Measurements from ENCODE around the gene SPRED2.
A peak's percentile ranks its signal among the peaks of the same experiment; 100 is the strongest.

SPRED2 gene

DNA sequence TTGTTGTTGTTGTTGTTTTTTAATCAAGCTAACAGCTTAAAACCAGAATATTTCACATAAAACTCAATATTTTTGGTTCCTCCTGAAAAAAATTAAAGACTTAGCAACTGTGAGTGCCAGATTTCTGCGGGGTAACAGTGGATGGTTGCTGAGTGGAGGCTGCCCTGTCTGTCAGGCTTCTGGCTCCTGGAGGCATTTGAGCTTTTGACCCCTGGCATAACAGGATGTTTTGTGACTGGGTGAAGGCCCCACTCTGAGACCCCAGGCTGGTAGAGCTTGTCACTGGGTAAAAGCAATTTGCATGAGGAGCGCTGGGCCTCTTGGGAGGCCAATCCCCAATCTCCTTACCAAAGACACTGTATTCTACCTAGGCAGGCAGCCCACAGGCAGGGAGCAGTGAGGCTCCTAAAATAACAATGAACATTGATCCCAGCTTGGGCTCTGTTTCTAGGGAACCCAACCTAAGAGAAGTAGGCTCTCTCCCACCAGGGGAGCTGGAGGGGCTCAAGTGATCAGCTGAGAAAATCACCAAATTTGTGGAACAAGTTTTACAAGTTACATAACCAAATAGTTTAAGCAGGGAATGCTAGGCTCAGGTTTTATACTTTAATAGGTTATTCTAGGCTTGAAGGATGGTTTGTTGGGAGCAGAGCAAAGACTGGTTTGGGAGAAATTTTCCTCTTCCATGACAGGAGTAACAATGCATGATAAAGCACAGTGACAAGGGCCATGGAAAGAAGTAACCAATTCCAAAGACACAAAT, 5.9 kb upstream of the SPRED2 start:
- no peak for DNase-seq

DNA sequence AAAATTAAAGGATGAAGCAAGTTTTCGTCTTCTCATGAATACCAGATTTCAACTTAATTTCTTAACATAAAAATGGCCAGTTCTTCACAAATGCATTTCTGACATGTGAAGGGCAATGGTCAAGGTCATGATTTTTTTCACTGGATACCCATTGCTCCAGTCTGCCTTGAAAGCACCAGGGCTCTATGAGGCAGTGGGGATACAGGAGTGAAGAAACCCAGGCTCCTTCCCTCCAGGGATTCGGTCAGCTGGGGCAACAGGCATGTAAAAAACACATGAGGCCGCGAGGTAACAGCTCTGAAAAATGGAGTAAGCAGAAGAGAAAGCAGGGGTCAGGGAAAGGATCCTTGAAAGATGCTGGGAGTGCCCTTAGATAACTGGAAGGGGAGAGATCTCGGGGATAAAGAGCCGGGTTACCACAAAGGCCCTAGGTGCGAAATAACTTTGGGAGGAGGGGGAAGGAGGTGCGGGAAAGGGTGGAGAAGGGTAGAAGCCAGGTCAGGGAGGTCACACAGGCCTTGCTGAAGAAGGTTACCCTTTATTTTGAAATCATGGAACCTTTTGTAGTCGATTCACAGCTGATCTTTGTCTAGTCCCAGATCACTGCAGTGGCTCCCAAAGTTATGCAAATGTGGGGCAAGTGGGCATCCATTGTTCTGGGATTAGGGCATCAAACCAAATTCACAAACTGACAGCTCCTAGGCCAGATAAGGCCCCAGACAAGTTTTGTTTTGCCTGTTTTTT, 5.2 kb upstream of the SPRED2 start:
- DNase-seq = no peak

DNA sequence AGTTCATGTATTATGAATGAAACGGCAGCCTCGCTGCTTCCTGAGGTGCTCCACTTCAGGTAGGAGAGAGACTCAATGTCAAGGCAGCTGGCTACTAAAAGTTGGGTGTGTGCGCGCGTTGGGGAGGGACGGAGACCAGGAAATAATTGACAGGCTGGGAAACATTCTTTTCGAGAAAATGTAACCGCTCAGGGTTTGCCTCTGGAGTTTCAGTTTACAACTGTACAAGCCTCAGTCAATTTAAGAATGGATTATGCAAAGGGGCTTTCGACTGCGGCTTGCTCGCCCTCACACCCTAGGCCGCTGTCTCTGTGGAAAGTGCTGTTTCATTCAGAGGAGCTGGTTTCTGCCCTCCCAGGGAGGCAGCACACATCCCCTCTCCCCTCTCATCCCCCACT, 4.4 kb upstream of the SPRED2 start:
- peak; percentile 37 for DNase-seq

DNA sequence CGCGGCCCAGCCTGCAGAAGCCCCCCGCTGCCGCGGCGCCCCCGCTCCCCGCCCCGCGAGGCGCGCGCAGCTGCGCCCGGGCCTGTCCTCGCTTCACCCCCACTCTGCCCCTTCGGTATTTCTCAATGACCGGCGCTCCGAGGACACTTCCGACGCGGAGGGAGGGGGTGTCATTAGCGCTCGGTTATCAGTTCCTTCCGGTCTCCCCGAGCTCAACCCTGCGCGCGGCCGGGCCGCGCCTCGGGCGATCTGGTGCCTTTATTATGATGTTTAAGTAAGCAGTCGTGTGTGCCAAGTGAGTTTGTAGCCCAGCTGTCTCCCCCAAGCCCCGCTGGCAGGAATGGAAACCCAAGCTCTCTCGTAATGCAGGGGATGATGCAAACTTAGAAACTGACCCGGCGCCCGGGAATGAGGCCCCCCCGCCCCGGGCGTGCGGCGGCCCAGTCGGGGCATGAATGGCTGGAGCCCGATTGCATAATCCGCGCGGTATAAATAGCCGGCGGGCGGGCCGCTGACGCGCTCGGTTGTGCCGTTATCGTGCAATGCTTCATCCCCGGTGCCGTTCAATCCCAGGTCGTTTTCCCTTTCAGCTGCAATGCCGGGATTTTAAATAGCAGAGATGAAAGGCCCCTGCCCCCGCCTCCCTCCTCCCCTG, 3.9 kb upstream of the SPRED2 start:
- peak; percentile 73 for DNase-seq

DNA sequence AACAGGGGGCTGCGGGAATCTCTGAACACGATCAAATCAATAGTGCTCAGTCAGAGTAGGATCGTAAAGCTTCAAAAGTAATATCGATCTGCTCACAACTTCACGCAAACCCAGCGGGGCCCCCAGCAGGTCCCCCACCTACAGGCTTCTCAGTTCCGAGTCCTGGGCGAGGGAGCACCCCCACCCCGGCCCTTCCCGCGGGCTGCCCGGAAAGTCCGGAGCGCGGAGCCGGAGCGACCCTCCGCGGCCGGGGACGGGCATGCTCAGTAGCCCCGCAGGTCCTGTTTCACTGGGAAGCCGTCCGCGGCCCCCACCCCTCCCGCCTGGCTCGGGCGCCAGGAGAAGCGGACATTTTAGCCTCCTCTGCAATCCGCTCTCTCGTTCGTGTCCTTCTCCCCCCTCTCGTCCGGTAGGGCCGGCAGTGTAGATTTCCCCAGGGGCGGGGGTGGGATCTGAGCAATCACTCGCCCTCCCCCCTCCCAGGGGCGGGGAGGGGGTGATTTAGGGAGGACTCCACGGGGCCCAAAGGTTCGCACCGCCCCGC, 3.3 kb upstream of the SPRED2 start:
- DNase-seq = peak; percentile 84

DNA sequence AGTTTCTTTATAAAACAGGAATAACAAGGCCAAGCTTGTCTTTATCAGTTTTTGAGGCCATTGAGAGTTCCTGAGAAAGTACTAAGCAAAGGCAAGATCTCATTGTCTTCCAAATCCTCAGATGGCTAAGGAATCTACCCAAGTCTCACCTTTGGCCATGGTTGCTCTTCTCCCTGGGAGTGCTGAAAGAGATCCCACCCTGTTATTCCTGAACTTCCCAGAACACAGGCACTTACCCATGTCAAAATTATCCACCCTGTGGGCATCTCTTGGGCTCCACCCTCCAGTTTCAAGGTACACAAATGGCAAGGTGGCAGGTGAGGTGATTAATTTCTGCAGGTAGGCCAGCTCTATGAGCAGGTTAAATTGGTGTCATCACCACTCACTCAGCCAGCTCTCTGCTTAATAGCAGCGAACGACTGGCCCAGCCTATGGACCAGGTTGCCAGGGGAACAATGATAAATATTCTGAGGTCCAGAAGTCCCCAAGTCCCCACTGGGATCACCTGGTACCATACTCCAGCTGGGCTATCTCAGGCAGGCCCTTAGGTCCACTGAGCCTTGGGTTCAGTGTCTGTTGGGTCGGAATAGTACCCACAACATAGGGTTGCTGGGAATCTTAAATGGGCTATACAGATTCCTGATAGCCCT, 2.3 kb upstream of the SPRED2 start:
- no peak for DNase-seq

DNA sequence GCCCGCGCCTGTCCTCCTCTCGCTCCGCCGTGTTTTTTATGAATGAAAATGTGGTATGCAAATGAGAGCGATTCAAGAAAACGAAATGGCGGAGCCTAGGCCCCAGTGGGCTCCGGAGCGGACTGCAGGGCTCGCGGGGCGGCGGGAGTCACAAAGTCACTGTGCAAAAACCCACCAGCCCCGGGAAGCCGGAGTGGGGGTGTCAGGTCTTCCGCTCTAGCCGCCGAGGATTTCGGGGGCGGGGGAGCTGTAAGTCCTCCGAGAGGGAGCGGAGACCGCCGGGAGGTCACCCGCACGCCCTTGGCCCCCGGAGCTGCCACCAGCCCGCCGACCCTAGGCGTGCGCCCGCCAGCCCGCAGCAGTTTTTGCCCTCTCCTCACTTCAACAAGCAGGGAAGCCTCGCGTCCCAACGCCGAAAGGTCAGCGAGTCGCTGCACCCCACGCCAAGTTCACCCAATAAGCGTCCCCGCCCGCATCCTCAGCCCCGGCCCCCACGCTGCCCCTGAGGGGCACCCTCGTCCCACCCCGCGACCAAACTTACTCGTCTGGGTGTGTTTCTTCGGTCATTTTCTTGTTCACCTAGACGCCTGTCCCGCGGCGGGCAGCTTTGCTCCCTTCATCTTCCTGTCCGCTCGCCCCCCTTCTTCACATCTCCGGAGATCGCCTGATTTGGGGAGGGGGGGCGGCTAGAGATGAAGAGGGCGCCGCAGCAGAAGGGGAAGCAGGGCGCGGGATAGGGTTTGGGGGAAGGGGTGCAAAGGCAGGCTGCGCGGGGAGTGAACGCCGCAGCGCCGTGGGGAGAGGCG, 775 bp downstream of the SPRED2 start:
- peak; percentile 64 for DNase-seq

DNA sequence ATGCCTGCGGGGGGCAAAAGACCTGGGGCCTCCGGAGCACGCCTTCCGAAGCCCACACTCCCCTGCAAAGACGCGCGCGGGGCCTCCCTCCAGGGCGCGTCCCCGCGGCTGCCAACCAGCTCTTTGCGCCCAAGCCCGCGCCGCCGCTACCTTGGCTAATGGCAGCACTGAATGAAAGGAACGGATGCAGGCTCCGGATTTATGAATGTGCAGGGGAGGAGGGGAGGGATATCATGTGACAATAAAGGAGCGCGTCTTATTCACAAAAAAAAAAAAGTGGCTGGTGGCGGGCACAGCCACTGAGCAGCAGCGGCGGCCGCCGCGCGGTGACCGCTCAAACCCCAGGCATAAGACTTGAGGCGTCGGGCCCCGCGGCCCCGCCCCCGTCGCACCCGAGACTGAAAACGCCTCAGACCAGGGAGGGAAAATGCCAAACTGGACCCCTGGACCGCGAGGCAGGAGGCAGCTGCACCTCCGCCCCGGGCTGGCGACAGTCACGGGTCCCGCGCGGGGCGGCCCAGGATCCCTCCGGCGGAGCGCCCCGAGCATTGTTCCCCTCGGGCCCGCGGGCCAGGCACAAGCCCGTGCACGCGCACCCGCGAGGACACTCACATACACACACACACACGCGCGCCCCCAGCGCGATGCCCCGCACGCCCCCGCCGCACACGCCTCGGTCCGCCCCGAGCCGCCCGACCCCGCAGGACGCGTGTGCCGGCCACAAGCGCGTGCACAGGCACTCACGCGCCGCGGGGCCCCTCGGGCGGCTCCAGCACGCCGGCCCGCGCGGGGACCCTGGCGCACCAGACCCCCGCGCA, 1.6 kb downstream of the SPRED2 start:
- peak; percentile 82 for DNase-seq

DNA sequence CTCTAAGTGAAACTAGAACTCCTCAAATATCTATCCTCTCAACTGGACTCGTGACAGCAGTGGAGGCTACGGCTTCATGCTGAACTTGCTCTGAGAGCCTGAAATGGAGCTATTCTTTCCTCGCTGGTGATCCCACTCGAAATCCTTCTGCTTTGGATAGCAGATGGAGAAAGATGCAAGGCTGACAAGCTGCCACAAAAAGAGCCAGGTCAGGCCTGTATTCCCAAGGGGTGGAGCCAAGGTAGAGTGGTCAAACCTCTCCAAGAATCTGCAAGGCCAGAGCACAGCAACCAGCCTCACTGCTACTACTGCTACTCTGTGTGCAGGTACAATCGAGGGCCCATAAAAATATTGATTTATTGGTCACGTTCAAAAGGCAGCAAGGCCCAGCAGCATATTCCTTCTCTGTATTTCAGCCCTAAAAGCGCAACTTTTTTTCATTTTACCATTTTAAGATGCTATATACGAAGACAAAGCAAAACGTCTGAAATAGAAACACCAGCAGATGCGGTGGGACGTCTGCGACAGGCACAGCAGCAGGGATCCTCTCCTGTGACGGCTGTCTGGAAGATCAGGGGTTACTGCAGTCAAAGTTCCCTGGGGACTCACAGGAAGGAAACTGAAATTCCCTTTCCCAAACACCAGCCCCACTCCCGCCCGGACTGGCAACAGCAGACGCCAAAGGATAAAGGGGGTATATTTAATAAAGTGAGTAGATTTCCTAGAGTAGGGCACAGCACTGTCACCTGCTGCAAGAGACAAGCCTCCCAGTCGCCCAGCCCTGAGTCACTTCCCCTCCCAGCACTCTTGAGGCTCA, 2.4 kb downstream of the SPRED2 start:
- DNase-seq = peak; percentile 59

DNA sequence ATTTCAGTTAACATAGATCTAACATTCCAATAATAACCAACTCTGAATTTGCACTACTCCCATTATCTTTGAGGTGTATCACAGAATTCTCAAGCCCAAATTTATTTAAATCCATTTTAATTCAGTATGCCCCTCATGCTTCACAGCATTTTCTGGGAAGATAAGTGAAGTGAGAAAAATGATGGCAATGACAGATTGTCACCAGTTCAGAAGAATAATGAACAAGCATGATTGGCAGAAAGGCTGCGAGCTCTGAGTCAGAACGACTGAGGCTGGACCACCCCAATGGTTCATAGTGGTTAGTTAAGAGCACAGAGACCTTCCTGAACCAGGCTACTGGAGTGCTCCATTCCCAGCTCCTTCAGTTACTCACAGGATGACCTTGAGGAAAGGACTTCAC, 4.9 kb downstream of the SPRED2 start:
- DNase-seq = no peak

DNA sequence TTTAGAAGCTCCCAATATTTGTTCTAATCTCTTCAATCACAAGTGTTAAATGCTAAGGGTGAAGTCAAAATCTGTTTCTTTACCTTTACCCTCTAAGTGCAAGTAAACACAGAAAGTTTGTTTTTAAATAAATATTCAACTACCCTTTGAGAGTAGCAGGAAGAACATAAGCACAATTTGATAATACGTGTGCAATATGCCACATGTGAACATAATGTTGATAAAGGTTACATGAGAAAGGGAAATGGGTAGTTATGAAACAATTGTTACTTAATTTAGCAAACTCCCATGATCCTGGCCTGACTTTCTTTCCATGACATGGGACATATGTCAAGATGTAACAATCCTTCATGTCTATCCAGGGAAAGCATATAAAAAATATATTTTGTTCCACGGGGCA, 7.1 kb downstream of the SPRED2 start:
- no peak for DNase-seq

DNA sequence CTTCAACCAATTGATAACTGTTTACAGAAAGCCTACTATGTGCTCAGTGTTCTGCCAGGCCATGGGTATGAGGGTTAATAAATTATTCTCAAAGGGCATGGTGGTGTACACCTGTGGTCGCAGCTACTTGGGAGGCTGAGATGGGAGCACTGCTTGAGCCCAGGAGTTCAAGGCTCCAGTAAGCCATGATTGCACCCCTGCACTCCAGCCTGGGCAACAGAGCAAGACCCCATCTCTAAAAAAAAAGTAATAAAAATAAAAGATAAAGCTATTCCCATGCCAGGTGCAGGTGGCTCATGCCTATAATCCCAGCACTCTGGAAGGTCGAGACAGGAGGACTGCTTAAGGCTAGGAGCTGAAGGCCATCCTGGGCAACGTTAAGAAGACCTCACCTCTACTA, 8.0 kb downstream of the SPRED2 start:
- DNase-seq = no peak

DNA sequence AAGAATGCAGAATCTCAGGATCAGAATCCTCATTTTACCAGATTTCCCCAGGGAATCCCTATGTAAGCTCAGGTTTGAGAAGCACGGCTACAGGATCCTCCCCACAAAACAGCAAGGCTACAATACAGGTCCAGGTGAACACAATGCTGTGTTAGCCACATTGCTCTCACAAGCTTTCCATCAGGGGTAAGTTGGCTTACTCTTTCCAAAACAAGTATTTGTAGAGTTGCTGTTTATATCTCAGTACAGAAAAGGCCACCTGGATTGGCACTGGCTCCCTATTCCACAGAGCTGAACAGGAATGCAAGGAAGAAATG, 11.0 kb downstream of the SPRED2 start:
- DNase-seq = no peak

DNA sequence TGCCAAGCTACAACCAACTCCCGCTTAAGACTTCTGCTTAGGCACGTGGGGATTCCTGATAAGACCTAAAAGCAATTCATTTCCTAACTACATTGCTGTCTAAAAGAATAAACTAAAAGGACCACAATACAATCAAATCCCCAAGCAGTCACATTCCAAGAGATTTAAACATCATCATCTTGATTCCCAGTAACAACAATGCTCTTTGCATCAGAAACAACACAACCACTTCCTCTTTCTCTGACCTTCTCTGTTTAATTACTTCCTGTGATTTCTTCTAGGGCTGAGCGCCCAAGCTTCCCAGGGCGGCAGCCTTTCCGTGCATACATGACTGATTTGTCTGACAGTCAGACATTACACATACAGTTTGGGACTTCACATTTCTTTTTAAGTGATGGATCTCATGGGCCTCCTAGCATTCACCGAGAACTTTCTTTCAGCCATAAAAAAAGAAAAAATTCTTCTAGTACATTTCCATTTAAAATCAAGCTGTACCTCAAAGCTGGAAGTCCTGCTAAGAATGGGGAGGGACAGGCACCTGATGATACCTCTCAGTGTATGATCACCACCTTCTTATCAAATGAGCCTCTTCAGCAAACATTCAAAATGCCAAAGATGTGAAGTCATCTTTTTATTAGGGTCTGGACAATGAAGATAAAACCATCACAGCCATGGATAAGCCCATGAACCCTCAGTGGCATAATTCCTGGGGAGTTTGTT, 11.5 kb downstream of the SPRED2 start:
- DNase-seq = no peak

DNA sequence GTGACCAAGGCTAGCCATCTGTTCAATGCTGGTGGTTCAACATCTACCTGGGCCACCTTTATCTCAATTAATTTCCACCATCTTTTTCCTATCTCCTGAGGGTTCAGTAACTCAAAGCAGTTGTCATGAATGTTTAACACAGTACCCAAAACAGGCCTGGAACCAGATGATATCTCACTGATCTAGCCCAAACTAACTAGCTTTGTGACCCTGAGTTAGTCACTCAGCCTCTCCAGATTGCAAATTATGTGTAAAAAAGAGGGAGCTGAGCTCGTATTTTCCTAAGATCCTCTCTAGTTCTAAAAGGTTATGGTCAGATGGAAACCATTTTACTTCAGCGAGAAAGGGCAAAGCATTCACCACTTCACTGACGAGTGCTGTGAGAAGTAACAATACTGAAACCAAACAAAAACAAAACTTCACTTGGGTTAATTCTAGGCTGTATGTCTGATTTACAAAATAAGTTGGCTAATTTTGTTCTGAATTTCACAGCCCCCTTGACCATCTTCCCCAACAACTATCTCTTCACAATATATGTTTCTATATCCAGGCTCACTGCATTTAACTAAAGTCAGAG, 14.8 kb downstream of the SPRED2 start:
- DNase-seq = no peak

DNA sequence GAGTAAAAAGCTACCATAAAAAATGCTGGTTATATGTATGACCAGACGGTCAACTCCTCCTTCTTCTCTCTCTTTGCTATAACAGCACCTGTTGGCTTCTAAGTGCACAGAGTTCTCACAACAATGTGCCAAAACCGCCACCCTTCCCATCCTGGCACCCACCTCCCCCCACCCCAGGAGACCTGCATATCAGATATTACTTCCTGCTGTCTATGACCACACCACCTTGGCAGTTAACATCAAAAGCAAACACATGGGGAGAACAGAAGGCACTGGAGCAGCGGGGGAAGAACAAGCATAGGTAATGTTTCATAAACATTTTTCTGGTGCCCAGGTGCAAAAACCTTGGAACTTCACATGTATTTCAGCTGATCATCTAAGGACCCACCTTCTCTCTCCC, 15.5 kb downstream of the SPRED2 start:
- no peak for DNase-seq

DNA sequence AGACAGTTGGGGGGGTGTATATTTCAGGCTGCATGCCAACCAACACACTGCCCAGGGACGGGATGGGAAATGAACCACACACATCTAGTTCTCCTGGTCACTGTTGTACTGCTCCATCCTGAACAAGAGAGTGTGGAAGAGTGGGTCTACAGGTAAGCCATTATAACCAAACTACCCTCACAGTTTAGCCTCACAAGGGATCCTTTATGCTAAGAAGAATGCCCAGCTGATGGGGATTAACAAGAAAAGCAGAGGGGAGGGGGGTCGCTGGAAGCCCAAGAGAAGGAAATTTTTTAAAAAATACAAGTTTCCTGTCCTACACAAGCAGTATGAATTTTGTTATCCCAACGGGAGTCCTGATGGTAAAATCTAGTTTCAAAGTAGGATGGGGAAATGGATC, 16.1 kb downstream of the SPRED2 start:
- peak; percentile 13 for DNase-seq

DNA sequence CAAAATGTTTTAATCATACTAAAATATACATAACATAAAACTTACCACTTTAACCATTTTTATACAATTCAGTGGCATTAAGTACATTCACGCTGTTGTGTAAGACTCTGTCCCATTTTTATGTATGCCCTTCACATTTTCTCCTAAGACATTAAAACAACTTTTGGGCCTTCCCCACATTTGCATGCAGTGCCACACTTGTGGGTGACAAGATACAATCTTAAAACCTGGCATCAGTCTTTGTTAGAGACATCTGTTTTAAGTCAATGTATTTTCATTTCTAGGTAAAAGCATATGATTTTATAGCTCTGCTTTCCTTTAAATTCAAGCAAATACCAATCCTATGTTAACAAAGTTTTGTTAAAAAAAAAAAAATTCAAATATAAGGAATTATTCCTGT, 17.3 kb downstream of the SPRED2 start:
- no peak for DNase-seq

DNA sequence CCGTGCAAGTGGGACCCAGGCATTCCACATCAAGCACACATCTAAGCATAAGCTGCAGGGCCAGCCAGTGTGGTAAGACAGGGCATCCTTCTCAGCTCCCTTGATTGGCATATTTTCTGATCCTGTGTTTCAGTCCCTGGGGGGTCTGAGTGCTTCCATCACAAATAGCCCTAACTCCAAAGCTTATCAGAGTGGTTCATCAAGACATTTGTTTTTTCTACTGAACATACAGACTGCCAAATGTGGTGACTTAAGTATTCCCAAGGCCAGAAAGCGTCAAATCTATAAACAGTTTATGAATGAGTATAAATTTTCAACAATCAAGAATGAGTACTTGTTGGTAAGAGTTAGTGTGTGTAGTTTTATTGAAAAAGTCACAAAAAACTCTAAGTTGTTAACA, 18.8 kb downstream of the SPRED2 start:
- DNase-seq = no peak

DNA sequence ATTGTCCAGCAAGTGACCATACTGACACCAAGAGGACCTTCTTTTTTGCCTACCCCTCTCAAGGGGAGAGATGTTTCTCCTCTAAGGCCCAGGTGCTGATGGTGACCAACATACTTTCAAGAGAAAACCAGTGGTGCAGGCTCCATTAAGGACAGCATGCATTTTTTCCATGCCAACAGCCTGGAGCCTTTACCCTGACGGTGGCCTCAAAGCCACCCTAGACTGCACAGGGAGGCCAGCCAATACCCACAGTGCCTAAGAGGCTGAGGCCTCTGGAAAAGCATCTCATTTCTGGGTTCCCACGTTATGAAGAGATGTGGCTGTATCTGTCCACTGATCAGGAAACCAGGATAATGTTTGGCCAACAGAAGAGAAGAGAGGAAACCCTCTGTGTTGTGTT, 19.3 kb downstream of the SPRED2 start:
- DNase-seq = no peak
